PC-9 (cell line): ENCODE results near the gene EXOG. TPM values are rescaled to one million over a fixed set of nuclear protein-coding genes. Genes with fewer than 3 reads are reported as not detected.

Source experiments
- BruUV-seq: library from RNA; stranded (reverse); fragments of 400-500 nt; replicated peaks from 2 replicates; lab custom pipeline; 2021; lab: Mats Ljungman, UMichigan
- CTCF ChIA-PET: fragments of 300-600 bp; sonication (Branson Sonifier 250); formaldehyde crosslinking; loops from one replicate; lab custom pipeline; 2022; ENCODE audit warnings: antibody characterized with exemption; lab: Charles Lee
- POLR2A ChIA-PET: fragments of 300-600 bp; sonication (Branson Sonifier 250); formaldehyde crosslinking; loops from one replicate; lab custom pipeline; 2022; ENCODE audit warnings: antibody characterized with exemption; ENCODE audit not compliant: unreplicated experiment; lab: Charles Lee
- DNase-seq, 2 experiments: peaks; one replicate each; pipeline versions ENCODE4 v3.0.0 to v3.0.0-alpha.2; 2015 to 2022; ENCODE audit warnings: mixed read lengths in 1 of 2
- H2AFZ ChIP-seq: fragments of 200-600 bp; sonication (generic); 2 replicates; pipeline ENCODE4 v1.8.1; 2017; ENCODE audit warnings: antibody characterized with exemption
- H3F3A ChIP-seq: fragments of 200-600 bp; sonication (generic); 2 replicates; pipeline ENCODE4 v1.8.1; 2017; ENCODE audit warnings: antibody characterized with exemption, mild to moderate bottlenecking, low read depth; ENCODE audit not compliant: insufficient read depth
- H3K27ac ChIP-seq: fragments of 200-600 bp; sonication (generic); 2 replicates; pipeline ENCODE4 v1.6.1; 2016; ENCODE audit warnings: mixed run types
- H3K27me3 ChIP-seq: fragments of 200-600 bp; sonication (generic); 2 replicates; pipeline ENCODE4 v1.6.1; 2016; ENCODE audit warnings: low read depth, mixed run types; ENCODE audit not compliant: insufficient read depth
- H3K36me3 ChIP-seq: fragments of 200-600 bp; sonication (generic); 2 replicates; pipeline ENCODE4 v1.6.1; 2016; ENCODE audit warnings: low read depth, mixed run types
- H3K4me1 ChIP-seq: fragments of 200-600 bp; sonication (generic); replicated peaks from 2 replicates; pipeline ENCODE4 v1.6.1; 2016; ENCODE audit warnings: mixed run types; ENCODE audit not compliant: insufficient read depth
- H3K4me2 ChIP-seq: fragments of 200-600 bp; sonication (generic); 2 replicates; pipeline ENCODE4 v1.6.1; 2017; ENCODE audit warnings: mixed run types
- H3K4me3 ChIP-seq: fragments of 200-600 bp; sonication (generic); 2 replicates; pipeline ENCODE4 v1.6.1; 2016; ENCODE audit warnings: mixed run types
- H3K79me2 ChIP-seq: fragments of 200-600 bp; sonication (generic); 2 replicates; pipeline ENCODE4 v1.6.1; 2017; ENCODE audit warnings: low read depth, mixed run types
- H3K9me2 ChIP-seq: fragments of 200-600 bp; sonication (generic); 2 replicates; pipeline ENCODE4 v1.8.1; 2017; ENCODE audit warnings: mild to moderate bottlenecking; ENCODE audit not compliant: insufficient read depth
- H3K9me3 ChIP-seq: fragments of 200-600 bp; sonication (generic); 2 replicates; pipeline ENCODE4 v1.8.1; 2016; ENCODE audit warnings: low read depth; ENCODE audit not compliant: insufficient read depth
- H4K20me1 ChIP-seq: fragments of 200-600 bp; sonication (generic); 2 replicates; pipeline ENCODE4 v1.8.1; 2017; ENCODE audit not compliant: insufficient read depth
- EZH2 ChIP-seq: fragments of 200-600 bp; sonication (generic); IDR thresholded peaks from 2 replicates; pipeline ENCODE4 v1.8.0; 2017; ENCODE audit warnings: antibody characterized with exemption, low read depth
- intact Hi-C: fragments of 100-400 bp; cut with micrococcal nuclease; formaldehyde crosslinking; loops from one replicate; pipeline ENCODE4 v1.10.0; 2022; ENCODE audit not compliant: unreplicated experiment
- total RNA-seq: library from RNA; stranded (reverse); gene quantifications from 2 replicates; pipeline ENCODE4 v1.2.3, GENCODE V29; 2021
- TF ChIP-seq, protein P1 (sequence below): fragments of 200-600 bp; sonication (generic); conservative IDR thresholded peaks from 2 replicates; pipeline ENCODE4 v1.6.1; 2017; ENCODE audit warnings: mixed run types, antibody characterized with exemption, mild to moderate bottlenecking, moderate library complexity

EXOG gene
- total RNA-seq, 1 experiment from 2014 or later: 7.5 TPM

DNA sequence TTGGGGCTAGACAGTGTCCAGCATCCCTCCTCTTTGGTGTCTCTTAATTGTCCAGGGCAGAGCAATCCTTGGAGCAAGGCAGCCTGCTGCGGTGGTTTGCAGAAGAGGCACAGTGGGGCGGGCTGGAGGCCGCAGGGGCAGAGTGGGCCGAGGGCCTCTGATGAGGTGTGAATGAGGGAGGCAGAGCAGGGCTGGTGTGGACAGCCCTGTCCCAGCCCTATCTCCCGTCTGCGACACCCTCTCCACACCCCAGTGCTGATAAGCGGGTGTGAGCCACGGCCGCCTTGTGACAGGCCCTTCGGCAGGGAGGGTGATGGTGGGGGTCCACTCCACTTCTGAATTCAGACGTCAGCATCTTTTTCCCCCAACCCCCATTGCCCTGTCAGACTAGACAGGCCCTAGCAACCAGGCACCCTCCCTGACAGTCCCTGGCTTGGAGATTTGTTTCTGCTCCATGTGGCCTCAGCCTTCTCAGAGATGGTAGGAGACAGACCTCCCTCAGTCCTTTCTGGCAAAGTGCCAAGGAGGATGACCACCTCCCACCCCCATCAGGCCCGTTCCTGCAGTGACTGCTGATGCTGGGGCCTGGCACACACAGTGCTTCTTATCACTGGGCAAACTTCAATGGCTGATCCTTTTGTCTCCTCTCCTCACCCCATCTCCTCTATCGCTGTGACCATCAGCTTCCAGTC is 37.3 kb downstream of the EXOG start:
- Histone ChIP-seq H3K27ac (no peak overlapping the region), H3K79me2 (no peaks in the 10 kb centered on the region), H3F3A (no peaks in the 10 kb centered on the region), H3K9me3 (no peaks in the 10 kb centered on the region), H4K20me1 (no peaks in the 10 kb centered on the region), H3K36me3 (no peaks in the 10 kb centered on the region), H3K27me3 (no peaks in the 10 kb centered on the region), H3K4me2 (no peak overlapping the region), H3K4me3 (no peak overlapping the region), H3K9me2 (no peaks in the 10 kb centered on the region), H3K4me1 (no peaks in the 10 kb centered on the region), H2AFZ (no peak overlapping the region)
- intact Hi-C loops: no loop called here
- TF ChIP-seq, protein P1, sequence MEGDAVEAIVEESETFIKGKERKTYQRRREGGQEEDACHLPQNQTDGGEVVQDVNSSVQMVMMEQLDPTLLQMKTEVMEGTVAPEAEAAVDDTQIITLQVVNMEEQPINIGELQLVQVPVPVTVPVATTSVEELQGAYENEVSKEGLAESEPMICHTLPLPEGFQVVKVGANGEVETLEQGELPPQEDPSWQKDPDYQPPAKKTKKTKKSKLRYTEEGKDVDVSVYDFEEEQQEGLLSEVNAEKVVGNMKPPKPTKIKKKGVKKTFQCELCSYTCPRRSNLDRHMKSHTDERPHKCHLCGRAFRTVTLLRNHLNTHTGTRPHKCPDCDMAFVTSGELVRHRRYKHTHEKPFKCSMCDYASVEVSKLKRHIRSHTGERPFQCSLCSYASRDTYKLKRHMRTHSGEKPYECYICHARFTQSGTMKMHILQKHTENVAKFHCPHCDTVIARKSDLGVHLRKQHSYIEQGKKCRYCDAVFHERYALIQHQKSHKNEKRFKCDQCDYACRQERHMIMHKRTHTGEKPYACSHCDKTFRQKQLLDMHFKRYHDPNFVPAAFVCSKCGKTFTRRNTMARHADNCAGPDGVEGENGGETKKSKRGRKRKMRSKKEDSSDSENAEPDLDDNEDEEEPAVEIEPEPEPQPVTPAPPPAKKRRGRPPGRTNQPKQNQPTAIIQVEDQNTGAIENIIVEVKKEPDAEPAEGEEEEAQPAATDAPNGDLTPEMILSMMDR: no peak
- no peak for TF ChIP-seq EZH2
- ChIA-PET CTCF (no interaction called here), POLR2A (no interaction called here)
- no TSS peak for BruUV-seq
- DNase-seq: no peak

DNA sequence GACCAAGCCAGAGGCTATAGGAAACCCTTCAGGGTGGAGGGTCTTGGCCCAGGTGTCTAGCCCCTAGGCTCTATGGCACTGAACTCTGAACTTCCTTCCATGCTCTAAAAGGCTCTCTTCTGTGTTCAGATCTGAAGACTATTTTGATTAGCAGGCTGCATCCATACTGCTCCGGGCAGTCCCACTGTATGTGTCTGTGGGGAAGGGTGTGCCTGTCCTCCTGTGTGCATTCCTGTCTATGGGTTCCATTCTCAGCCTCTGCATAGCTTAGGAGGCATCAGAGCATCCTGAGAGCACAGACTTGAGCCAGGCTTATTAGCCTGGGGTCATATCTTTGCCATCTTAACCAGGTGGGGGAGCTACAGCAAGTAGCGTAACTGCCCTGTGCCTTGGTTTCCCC is 38.0 kb downstream of the EXOG start:
- Histone ChIP-seq H3K9me2 (no peaks in the 10 kb centered on the region), H3K4me1 (no peaks in the 10 kb centered on the region), H3K4me2 (no peak overlapping the region), H3K4me3 (no peak overlapping the region), H3K27ac (no peak overlapping the region), H4K20me1 (no peaks in the 10 kb centered on the region), H3K27me3 (no peaks in the 10 kb centered on the region), H3F3A (no peaks in the 10 kb centered on the region), H2AFZ (no peak overlapping the region), H3K36me3 (no peaks in the 10 kb centered on the region), H3K9me3 (no peaks in the 10 kb centered on the region), H3K79me2 (no peaks in the 10 kb centered on the region)
- POLR2A ChIA-PET: no interaction called here
- no TSS peak for BruUV-seq
- TF ChIP-seq EZH2: no peak
- TF ChIP-seq, protein P1: no peak
- intact Hi-C loops: no loop called here
- no peak for DNase-seq
- CTCF ChIA-PET: no interaction called here

- Histone ChIP-seq H3K36me3 (no peaks in the 10 kb centered on the region), H2AFZ (no peak overlapping the region), H4K20me1 (no peaks in the 10 kb centered on the region), H3K9me3 (no peaks in the 10 kb centered on the region), H3K27ac (no peak overlapping the region), H3F3A (no peaks in the 10 kb centered on the region), H3K79me2 (no peaks in the 10 kb centered on the region), H3K9me2 (no peaks in the 10 kb centered on the region), H3K4me3 (no peak overlapping the region), H3K4me1 (no peaks in the 10 kb centered on the region), H3K4me2 (no peak overlapping the region), H3K27me3 (no peaks in the 10 kb centered on the region)
- TF ChIP-seq EZH2: no peak
- TF ChIP-seq, protein P1: no peak
- intact Hi-C loops: no loop called here
- CTCF ChIA-PET: no interaction called here
- BruUV-seq: no TSS peak
- DNase-seq: no peak
- POLR2A ChIA-PET: no interaction called here
Measured at GRCh38 chr3:38534604-38535003, 38.5 kb downstream of the EXOG start.
